Myocyte (in vitro differentiated cells): Measurements from ENCODE around the gene NIN. TPM values are rescaled to one million over a fixed set of nuclear protein-coding genes. Genes with fewer than 3 reads are reported as not detected.

Source experiments
- DNase-seq: peaks from one replicate; pipeline ENCODE4 v3.0.0-alpha.2; 2012; ENCODE audit warnings: low read depth
- total RNA-seq: library from RNA; depleted of rRNA; stranded (reverse); fragments of >200 nt; gene quantifications from 2 replicates; pipeline ENCODE4 v1.2.3, GENCODE V29; 2014

Gene NIN
- total RNA-seq, 1 donor from 2014 or later: 43.3 TPM

GRCh38 chr14:50844391-50844790 lies 13.4 kb upstream of the NIN start:
- DNase-seq: no peak

- DNase-seq: no peak
Measured at GRCh38 chr14:50839691-50840090, 8.7 kb upstream of the NIN start.

GRCh38 chr14:50839048-50839447 lies 8.1 kb upstream of the NIN start:
- DNase-seq: no peak

GRCh38 chr14:50837850-50838470 lies 7.0 kb upstream of the NIN start:
- DNase-seq: no peak

- peak; percentile 48 for DNase-seq
Measured at GRCh38 chr14:50837271-50837670, 6.3 kb upstream of the NIN start.

- no peak for DNase-seq
Measured at GRCh38 chr14:50836515-50836914, 5.6 kb upstream of the NIN start.

- no peak for DNase-seq
Measured at GRCh38 chr14:50835280-50835679, 4.3 kb upstream of the NIN start.

GRCh38 chr14:50834802-50835276 lies 3.9 kb upstream of the NIN start:
- no peak for DNase-seq

- DNase-seq: no peak
Measured at GRCh38 chr14:50832935-50833630, 2.1 kb upstream of the NIN start.

- no peak for DNase-seq
Measured at GRCh38 chr14:50831726-50832168, 785 bp upstream of the NIN start.

GRCh38 chr14:50830044-50830931 lies 674 bp downstream of the NIN start:
- DNase-seq: peak; percentile 51

GRCh38 chr14:50829489-50830043 lies 1.4 kb downstream of the NIN start:
- peak; percentile 12 for DNase-seq

- no peak for DNase-seq
Measured at GRCh38 chr14:50828721-50829488, 2.1 kb downstream of the NIN start.

- no peak for DNase-seq
Measured at GRCh38 chr14:50826681-50827080, 4.3 kb downstream of the NIN start.

GRCh38 chr14:50825307-50825706 lies 5.7 kb downstream of the NIN start:
- no peak for DNase-seq

- no peak for DNase-seq
Measured at GRCh38 chr14:50823762-50824636, 7.0 kb downstream of the NIN start.

GRCh38 chr14:50823051-50823761 lies 7.8 kb downstream of the NIN start:
- peak; percentile 53 for DNase-seq

GRCh38 chr14:50822501-50823042 lies 8.4 kb downstream of the NIN start:
- DNase-seq: no peak
